HT-29 (cell line): ENCODE data around the gene ARHGAP35. TPM values are rescaled to one million over a fixed set of nuclear protein-coding genes. Genes with fewer than 3 reads are reported as not detected.
"Not testable (repeated sequence)": the region's sequence is repeated elsewhere in the genome, so short reads cannot be mapped to it uniquely, and the experiment has no call there.

ENCODE experiments used
- DNase-seq: peaks from one replicate; pipeline ENCODE4 v3.0.0-alpha.2; 2015; ENCODE audit warnings: low spot score
- total RNA-seq: library from RNA; depleted of rRNA; stranded (reverse); fragments of >200 nt; shearing (Covaris generic); gene quantifications from 2 replicates; pipeline ENCODE4 v1.2.3, GENCODE V29; 2014

The ARHGAP35 gene
- total RNA-seq, 1 experiment from 2014 or later: 63.9 TPM

DNA sequence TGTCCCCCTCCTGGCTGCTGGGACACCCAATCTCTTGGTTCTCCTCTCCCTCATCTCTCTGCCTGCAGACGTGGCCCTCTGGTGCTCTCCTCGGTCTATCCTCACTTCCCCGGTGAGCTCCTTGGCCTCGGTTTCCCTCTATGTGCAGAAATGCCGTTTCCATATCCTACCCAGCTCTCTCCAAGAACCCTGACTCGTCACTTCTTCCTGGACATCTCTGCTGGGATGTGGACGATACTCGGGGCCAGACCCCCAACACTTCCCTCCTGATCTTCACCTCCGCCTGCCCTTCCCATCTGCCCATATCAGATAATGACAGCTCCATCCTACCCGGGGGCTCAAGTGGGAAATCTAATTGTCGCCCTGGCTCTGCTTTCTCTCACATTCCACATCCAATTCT, 18.0 kb upstream of the ARHGAP35 start:
- no peak for DNase-seq

DNA sequence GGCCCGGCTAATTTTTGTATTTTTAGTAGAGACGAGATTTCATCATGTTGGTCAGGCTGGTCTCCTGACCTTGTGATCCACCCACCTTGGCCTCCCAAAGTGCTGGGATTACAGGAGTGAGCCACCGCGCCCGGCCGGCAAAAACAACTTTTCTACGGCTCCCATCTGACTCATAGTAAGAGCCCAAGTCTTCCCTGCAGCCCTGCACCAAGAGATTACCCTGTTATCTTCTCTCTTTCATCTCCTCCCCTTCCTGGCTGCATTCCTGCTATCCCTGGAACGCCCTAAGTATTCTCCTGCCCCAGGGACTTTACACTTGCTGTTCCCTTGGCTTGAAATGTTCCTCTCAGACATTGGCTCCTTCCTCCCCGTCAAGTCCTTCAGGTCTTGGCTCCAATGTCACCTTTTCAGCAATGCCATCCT, 16.7 kb upstream of the ARHGAP35 start:
- no peak for DNase-seq

DNA sequence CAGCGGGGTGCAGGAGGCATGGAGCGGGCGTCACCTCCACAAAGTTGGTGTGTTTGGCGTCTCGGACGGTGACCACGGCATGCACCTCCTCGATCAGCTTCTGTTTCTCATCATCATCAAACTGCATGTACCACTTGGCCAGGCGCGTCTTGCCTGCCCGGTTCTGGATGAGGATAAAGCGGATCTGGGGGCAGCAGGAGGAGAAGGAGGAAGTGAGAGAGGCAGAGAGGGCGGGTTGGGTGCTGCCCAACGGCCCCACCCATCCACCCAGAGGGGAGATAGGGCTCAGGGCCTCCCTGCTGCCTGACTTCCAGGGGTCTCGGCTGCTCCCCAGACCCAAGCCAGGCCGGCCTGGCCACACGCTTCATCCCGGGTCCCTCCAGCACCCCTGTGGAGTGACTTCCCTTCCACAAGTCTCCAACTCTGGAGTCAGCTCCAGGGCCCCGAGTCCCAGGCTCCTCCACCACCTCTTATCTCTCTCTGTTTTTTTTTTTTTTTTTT, 14.8 kb upstream of the ARHGAP35 start:
- DNase-seq: no peak

DNA sequence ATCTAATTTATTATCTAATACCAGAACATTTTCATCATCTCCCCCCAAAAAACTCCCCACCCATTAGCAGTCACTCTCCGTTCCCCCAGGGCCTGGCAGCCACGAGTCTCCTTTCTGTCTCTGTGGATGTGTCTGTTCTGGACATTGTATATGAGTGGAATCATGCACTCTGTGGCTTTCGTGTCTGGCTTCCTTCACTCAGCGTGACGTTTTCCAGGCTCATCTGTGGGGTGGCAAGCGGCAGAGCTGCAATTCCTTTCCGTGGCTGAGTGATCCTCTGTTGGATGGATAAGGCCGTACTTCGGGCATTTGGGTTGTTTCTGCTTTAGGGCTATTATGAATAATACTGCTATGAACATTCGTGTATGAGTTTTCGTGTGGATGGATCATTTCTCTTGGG, 13.3 kb upstream of the ARHGAP35 start:
- no peak for DNase-seq

DNA sequence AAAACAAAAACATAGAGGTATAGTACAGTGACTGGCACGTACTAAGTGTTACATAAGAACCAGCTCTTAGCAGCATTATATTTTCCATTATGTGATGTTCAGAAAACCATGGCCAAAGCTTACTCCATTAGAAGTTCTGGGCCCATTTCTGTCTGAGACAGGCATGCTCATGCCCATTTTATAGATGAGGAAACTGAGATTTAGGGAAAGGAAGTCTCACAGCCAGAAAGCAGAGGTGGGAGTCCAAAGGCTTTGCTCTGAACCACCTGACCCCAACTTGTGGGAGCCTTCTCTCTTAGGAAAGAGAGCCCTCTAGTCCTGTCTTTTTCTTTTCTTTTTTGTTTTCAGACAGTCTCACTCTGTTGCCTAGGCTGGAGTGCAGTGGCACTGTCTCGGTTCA, 12.4 kb upstream of the ARHGAP35 start:
- DNase-seq: no peak

DNA sequence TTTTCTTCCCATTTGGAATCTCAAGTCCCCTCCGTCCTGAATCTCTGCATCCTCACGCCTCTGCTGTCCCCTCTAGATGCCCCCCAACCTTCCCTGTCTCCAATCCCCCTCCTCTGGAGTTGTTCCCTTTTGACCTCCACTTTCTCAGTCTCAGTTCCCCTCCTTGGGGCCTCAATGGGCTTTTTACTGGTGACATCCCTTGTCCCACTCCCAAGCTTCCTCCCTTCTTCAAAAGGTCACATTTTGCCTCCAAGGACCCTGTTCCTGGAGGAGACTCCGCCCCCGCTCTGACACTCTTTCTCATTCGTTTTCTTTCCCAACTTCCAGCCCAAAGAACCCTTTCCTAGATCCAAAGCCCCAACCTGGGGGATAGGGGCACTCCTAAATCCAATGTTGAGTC, 11.2 kb upstream of the ARHGAP35 start:
- no peak for DNase-seq

DNA sequence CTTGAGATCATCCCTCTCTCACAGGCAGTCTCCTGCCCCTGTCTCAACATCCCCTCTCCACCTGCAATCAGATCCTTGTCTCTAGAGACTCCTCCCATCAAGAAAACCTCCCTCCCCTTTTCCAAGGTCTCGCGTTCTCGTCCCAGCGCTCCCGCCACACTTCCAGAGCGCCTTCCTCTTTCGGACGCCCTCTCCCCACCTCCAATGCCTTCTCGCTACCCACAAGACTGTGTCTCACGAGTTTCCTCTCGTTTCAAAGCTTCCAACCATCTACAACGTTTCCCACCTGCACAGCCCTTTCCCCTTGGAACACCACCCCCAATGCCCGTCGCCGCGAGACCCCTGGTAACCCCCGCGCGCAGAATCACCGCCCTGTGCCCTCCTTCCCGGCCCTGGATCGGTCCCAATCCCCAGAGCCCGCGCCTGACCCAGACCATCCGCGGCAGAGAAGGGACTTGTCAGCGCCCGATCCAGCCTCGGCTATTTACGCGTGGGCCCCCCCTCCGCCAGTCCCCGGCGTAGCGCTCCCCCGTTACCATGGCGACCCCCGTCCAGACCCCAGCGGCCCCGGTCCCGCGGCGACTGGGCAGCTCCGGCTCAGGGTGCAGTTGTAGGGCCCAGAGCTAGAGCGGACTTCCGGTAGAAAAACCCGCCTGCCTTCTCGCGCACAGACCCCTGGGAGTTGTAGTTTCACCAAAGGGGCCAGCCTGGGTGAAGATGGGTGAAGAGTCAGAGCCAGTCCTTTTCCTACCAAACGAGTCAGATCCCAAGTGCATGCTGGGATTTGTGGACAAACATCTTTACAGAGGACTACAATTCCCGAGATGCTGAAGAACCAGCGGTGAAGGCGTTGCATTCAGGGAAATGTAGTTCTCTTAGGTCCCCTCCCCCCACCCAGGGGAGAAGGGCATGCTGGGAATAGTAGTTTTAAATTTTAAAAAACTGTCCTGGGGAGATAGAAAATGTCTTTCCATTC, 10.3 kb upstream of the ARHGAP35 start, which contains the start of gene AP2S1:
Gene AP2S1 (minus strand): TSS at position 619 of the 976 bp plus-strand sequence. CDS start 80 bp downstream, at position 539.
- peak; percentile 100 for DNase-seq

DNA sequence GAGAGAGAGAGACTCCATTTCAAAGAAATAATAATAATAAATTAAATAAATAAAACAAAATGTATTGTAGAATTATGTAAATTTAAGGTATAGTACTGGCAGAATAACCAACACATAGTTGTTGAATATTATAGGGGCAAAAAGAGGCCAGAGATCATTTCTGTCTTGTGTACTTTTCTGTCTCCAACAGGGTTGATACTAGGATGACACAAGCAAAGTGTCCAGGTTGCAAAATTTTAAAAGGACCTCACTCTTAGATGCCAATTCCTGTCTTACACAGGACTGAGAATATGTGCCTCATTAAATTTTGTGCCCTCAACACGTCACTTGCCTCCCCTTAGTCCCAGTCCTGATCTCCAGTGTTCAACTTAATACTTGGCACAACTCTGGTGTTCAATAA, 8.0 kb upstream of the ARHGAP35 start:
- DNase-seq: no peak

DNA sequence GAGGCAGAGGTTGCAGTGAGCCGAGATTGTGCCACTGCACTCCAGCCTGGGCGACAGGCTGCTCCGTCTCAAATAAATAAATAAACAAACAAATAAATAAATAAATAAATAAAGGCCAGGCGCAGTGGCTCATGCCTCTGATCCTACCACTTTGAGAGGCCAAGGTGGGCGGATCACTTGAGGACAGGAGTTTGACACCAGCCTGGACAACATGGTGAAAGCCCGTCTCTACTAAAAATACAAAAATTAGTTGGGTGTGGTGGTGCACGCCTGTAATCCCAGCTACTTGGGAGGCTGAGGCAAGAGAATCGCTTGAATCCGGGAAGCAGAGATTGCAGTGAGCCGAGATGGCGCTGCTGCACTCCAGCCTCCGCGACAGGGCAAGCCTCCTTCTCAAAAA, 6.1 kb upstream of the ARHGAP35 start:
- not testable (repeated sequence) for DNase-seq

DNA sequence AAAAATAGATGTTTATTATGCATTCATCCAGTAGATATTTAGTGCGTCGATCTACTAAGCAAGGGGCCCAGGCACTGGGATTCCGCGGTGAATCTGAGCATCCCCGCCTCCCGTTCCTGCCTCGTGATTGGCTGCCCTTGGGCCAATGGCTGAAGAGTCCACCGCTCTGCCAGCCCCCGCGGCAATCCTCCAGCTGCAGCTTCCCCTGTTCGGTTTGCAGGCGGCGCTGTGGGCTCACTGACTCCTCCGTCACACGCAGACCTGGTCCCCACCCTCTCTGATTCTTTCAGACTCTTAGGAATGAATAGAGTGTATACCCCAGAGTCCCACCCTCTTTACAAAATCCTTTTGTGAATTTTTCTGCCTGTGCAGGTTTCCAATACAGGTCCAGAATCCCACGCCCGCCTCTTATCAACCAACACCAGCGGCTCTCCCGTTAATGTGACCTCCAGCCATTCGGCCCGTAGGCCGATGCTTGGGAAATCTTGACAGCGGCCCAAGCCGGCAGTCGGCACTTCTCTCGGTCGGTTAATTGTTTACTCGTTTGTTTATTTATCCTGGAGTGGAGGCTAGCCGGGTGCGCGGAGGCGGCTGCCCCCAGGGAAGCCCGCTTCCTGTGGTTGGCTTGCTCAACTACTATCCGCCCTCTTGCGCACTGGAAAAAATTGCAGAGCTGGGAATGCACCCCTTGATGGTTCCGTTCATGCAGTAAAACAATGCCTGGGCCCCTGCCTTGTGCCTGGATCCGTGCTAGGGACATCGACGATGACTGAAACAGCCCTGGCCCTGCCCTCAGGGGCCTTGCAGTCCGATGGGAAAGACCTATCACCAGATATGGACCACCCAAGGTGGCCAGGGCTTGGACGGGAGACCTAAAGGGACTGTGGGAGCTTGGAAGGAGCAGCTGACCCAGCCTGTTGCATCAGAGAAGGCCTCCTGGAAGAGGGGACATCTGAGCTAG, 4.5 kb upstream of the ARHGAP35 start:
- peak; percentile 99 for DNase-seq

DNA sequence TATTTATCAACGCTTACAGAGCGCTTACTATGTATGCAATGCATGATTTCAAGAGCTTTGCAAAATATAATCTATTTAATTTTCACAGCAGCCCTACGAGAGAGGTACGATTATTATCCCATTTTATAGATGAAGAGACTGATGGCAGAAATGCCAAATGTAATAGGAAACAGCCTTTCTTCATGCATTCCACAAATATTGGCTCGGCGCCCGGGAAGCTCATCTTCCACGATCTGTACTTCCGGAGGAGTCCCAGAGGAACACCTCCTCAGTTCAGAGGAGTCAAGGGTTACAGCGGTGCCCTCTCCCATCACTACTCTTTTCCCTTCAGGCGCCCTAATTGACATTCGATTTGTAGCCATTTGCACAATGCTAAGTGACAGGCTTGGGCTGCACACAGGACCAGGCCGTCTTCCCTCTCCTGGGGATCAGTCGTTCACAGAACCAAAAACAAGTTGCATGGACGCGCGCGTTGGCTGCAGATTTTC, 1.1 kb upstream of the ARHGAP35 start:
- no peak for DNase-seq

DNA sequence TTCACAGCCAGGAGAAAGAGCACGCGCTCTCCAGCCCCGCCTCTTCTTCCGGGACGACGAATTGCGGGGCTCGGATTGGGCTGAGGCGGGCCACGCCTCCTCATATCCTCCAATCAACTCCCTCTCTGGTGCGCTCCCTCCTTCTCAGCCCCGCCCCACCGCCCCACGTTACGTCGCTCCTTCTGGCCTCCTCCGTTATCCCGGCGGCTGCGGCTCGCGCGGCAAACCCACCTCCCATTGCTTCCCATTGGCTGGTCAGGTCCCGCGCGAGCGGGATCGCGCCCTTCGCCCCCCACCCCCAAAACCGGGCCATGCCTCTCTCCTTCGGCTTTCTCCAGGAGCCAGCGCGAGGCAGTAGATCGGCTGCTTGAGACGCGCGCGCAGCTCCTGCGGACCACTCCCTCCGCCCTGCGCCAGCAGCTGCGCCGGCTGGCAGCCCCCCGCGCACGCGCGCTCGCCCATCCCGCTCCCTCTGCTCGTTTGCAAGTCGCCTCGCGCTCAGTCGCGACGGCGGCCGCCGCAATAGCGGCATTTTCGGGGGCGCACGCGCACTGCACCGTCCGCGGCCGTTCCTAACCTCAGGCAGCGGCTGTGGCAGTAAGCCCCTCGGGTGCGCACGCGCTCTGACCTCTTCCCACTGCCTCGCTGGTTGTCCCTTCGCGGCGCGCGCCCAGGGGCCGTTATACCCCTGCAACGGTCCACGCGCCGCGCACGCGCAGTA, 512 bp upstream of the ARHGAP35 start:
- peak; percentile 100 for DNase-seq

DNA sequence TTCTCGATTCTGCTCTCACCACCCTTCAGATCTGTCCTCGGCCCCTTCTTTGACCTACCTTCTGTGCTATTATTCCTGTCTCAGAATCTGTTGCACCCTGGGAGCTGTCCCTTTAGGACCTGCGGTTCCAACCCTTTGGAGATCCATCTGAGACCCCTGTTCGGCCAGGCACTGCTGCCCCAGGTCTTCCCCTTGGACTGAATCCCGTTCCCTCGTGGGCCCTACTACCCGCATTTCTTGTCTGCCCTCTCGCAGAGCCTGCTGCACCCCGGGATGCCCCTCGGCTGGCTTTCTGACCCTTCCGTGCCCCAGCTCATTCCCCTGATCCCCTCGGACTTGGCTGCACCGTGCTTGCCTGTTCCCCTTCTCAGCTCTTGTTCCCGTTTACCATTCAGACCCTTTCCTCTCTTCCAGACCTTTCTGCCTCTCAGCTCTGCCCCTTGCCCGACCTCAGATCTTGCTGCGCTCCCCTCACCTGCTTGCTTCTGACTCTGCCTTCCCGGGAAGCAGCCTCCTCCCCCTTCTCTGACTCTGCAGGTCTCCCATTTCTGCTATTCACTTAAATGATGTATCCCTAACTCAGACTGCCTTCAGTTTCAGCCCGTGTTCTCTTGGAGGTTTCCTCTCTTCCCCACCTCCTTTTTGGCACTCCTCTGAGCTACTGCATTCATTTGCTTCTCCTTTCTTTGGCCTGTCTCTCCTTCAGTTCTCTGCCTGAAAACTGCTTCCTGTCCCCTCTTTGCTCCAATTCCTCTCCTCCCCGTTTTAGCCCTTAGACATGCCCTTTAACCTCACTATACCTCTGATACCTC, 1.1 kb downstream of the ARHGAP35 start:
- DNase-seq: peak; percentile 71

DNA sequence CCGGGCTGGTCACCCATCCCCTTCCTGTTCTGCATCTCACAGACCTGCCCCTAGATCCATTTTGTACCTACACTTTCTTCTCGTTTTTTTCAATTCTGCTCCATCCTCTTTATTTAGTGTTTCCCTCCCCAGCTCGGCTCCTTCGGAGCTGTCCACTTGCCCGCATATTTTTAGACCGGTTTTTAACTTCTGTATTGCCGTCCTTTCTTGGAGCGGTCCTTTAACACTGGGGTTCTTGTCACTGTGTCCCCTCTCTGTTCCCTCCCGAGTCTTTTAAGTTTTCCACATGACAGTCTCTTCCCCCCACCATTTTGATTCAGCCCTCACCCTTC, 1.7 kb downstream of the ARHGAP35 start:
- peak; percentile 36 for DNase-seq

DNA sequence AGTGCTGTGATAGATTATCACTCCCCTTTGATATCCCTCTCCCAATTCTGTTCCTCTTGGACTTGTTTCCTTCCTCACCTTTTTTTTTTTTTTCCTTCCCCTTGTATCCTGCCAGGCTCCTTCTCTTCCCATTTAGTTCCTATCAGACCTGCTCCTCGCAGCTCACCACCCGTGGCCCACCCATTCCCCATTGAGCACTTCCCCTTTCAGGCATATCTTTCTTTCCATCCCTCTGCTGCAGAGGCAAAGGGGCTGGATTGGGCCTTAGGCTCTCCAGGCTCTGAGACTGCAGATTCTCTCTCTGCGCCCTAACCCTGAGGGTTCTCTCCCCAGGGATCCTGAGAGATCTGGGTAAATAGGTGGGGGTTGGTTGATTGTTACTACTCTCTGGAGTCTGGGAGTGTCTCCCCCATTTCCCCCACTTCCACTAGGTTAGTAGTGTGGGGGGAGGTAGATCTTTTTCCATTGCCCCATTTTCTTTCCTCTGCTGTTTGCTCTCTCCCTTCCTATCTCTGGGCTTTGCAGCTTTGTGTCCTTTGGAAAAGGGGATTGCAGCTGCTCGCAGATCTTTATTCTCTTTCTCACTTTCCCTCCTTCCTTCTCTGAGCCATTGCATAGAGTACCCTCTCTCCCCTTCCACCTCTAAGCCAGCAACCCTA, 2.3 kb downstream of the ARHGAP35 start:
- DNase-seq: no peak

DNA sequence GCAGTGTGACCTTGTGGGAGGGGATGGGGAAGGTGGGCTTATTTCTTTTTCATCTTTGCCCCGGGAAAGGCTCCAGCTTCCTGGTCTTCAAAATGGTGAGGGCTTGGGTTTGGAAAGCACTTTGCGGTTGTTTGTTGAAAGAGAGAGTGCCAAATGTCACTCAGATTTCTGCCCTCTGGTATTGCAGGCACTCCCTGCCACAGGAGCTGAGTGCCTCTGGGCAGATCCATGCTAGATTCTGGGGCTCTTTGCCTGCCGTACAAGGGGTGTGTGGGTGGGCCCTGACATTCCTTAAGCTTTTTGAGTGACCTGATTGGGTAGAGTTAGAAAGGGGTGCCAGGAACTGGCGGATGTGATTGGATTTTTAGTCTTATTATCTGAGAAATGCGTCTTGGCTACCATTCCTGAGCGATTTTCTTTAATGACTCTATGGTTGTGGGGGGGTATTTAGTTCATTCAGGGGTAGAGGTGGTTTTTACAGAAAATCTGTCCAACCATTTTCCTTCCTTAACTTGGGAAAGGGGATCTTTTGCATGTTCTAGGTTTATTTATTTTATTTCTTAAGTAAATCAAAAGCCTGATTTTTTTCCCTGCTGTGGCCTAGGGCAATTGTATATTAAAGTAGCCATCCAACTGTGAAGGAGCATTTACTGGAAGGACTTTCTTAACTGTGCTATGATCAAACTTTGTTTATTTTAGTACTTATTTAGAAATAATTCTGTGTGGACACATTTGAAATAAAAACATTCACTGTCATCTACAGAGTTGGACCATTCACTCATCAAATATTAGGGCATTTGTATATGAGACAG, 3.2 kb downstream of the ARHGAP35 start:
- peak; percentile 50 for DNase-seq

DNA sequence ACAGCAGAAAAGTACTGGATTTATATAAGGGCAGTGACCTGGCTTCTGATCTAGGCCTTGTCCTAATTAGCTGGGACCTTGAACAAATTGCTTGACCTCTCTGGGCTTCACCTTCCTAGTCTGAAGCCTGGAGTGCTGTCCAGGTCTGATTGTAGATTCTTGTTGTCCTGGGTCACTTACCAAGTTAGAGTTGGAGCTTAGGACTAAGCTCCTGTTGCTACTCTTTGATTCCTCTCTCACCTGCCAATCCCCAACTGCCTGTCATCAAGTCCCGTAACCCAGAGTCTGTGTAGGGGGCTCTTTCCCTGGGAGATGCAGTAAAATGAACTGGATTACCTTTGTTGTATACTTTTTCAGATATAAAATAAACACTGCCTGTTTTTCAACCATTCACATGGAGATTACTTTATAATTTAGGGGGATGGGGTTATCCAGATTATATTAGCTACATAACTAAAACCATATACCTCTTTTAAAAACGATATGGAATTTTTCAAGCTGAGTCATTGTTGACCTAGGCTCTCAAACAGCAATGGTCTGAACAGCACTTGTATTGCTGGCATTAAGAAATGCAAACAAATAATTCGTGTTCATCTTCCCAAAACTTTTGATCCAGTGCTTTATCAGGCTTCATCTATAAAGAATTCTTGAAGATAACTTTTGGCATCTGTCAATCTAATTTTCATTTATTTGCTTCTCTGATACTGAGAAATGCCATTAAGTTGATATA, 5.8 kb downstream of the ARHGAP35 start:
- DNase-seq: peak; percentile 74

DNA sequence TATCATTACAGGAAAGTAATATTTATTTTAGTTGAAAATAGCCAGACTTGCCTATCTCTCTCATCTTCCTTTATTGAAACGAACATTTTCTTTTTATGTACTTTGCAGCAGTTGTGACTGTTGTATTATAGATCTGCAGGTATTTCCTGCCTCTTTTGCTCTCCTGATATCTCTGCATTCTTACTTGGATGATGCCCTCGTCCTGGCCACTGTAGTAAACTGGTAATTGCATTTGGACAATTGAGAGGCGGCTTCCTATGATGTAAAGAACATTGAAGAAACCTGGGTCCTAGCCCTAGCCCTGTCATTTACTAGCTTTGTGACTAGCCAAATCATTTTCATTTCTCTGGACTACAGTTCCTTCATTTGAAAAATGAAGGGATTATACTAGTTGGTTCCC, 6.4 kb downstream of the ARHGAP35 start:
- no peak for DNase-seq
